Panc1 (cell line): ENCODE results near the gene TMEM120B.

ENCODE experiments used
- POLR2AphosphoS5 ChIP-seq: IDR thresholded peaks from 2 replicates; pipeline ENCODE4 v1.6.1; 2012; ENCODE audit warnings: mild to moderate bottlenecking, low read depth, low read length, moderate library complexity
- SIN3A ChIP-seq: IDR thresholded peaks from 2 replicates; pipeline ENCODE4 v1.6.1; 2012; ENCODE audit warnings: low read depth, mild to moderate bottlenecking, low read length, moderate library complexity, borderline replicate concordance; ENCODE audit not compliant: insufficient read depth
- TCF7L2 ChIP-seq: IDR thresholded peaks from 2 replicates; pipeline ENCODE4 v1.6.1; 2011; ENCODE audit warnings: mild to moderate bottlenecking, low read depth, low read length, inconsistent platforms
- TF ChIP-seq, protein P1 (sequence below): fragments of 450-650 bp; IDR thresholded peaks from 2 replicates; pipeline ENCODE4 v1.5.1; 2017; ENCODE audit warnings: mild to moderate bottlenecking
- TF ChIP-seq, protein P2 (sequence below), 2 experiments: IDR thresholded peaks; 2 replicates each; pipeline ENCODE4 v1.6.1; 2011 to 2012; ENCODE audit warnings: low read depth in 2 of 2, control low read depth in 1 of 2, low read length in 1 of 2, mild to moderate bottlenecking in 1 of 2, moderate library complexity in 1 of 2; ENCODE audit not compliant: insufficient read depth in 1 of 2

DNA sequence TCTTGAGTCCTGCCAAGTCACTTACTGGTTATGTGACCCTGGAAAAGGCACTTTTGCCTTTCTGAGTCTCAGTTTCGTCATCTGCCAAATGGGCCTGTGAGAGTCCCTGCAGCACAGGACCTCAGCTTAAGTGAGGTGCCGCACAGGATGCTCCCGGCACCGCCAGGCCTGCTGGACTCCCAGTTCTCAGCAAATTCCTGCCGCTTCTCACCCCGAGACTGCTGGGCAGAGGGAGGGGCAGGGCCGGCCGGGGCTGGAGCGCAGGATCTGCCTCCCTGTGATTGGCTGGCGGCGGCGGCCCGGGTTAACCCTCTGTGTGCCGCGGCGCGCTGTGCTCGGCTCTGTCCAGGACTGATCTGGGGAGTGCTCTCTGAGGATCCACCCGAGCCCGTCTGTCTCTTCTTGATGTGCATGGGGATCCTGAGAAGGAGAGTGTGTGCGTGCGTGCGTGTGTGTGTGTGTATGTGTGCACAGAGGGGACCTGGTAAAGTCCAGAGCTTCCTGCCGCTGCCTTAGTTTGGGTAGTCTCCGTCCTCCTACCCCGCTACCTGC lies 99.8 kb downstream of the TMEM120B start:
- TF ChIP-seq, protein P1, sequence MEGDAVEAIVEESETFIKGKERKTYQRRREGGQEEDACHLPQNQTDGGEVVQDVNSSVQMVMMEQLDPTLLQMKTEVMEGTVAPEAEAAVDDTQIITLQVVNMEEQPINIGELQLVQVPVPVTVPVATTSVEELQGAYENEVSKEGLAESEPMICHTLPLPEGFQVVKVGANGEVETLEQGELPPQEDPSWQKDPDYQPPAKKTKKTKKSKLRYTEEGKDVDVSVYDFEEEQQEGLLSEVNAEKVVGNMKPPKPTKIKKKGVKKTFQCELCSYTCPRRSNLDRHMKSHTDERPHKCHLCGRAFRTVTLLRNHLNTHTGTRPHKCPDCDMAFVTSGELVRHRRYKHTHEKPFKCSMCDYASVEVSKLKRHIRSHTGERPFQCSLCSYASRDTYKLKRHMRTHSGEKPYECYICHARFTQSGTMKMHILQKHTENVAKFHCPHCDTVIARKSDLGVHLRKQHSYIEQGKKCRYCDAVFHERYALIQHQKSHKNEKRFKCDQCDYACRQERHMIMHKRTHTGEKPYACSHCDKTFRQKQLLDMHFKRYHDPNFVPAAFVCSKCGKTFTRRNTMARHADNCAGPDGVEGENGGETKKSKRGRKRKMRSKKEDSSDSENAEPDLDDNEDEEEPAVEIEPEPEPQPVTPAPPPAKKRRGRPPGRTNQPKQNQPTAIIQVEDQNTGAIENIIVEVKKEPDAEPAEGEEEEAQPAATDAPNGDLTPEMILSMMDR, result no peak
- TF ChIP-seq SIN3A, result no peak; the same call in 1 of the 2 replicates
- TF ChIP-seq, protein P2, sequence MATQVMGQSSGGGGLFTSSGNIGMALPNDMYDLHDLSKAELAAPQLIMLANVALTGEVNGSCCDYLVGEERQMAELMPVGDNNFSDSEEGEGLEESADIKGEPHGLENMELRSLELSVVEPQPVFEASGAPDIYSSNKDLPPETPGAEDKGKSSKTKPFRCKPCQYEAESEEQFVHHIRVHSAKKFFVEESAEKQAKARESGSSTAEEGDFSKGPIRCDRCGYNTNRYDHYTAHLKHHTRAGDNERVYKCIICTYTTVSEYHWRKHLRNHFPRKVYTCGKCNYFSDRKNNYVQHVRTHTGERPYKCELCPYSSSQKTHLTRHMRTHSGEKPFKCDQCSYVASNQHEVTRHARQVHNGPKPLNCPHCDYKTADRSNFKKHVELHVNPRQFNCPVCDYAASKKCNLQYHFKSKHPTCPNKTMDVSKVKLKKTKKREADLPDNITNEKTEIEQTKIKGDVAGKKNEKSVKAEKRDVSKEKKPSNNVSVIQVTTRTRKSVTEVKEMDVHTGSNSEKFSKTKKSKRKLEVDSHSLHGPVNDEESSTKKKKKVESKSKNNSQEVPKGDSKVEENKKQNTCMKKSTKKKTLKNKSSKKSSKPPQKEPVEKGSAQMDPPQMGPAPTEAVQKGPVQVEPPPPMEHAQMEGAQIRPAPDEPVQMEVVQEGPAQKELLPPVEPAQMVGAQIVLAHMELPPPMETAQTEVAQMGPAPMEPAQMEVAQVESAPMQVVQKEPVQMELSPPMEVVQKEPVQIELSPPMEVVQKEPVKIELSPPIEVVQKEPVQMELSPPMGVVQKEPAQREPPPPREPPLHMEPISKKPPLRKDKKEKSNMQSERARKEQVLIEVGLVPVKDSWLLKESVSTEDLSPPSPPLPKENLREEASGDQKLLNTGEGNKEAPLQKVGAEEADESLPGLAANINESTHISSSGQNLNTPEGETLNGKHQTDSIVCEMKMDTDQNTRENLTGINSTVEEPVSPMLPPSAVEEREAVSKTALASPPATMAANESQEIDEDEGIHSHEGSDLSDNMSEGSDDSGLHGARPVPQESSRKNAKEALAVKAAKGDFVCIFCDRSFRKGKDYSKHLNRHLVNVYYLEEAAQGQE (IDR thresholded peaks at IDR 0.05; ENCODE audit: insufficient read depth in 1 of 2, low read depth in 2 of 2, low read length in 1 of 2), result no peak
- TF ChIP-seq POLR2AphosphoS5, result peak; percentile 8; the same call in 1 of the 2 replicates
- 0 out of 2 replicates have a peak, but pooled peaks have one; percentile 16 for TF ChIP-seq TCF7L2
